ENCODE results near the gene CTTNBP2. TPM values are rescaled to one million over a fixed set of nuclear protein-coding genes. Genes with fewer than 3 reads are reported as not detected.

CTTNBP2 gene
- total and polyA plus RNA-seq, 10 of the 15 experiments (the other 5 are each of a cell fraction or from before 2014, with no cell fraction given): 0.04 to 0.43 TPM; not detected in 8

DNA sequence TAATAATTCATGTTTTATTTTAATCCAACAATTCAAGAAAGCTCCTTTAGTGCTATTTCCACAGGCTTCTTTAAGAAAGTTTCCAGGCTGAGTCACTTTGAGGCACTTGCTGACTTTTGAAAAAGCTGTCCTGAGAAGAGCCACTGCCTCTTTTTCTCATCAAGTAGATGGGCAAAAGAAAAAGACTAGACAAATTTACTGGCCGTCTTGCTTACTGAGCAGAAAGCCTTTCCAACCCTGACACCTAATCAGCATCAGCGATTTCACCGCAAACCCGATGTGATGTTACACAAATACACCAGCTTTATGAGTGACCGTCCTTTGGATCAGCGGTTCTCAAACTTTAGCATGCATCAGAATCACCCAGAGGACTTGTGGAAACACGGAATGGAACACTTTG lies 24.3 kb downstream of the CTTNBP2 start:
- Histone ChIP-seq H3K9ac (ENCODE audit: control insufficient read depth, insufficient read depth, low read length) (no peak overlapping the region), H3K4me2 (ENCODE audit: control insufficient read depth, insufficient read depth) (no peak overlapping the region), H2AFZ (ENCODE audit: control insufficient read depth, low read depth, low read length) (no peak overlapping the region), H3K79me2 (ENCODE audit: control insufficient read depth, insufficient read depth, low read length) (no peaks in the 10 kb centered on the region), H4K20me1 (ENCODE audit: control insufficient read depth, insufficient read depth) (no peaks in the 10 kb centered on the region), H3K9me3 (replicated peaks; ENCODE audit: control insufficient read depth, insufficient read depth, low read length) (no peaks in the 10 kb centered on the region; the same call in 2 of the 3 replicates), H3K4me1 (ENCODE audit: control insufficient read depth, insufficient read depth, low read length) (no peaks in the 10 kb centered on the region), H3K36me3 (ENCODE audit: control insufficient read depth in 2 of 2, insufficient read depth in 2 of 2, low read length in 1 of 2) (no peaks in the 10 kb centered on the region), H3K27me3 (replicated peaks in 1 of 2; ENCODE audit: control insufficient read depth in 2 of 2, insufficient read depth in 2 of 2, low read length in 1 of 2) (peaks cover 0 to 6% of the 10 kb centered on the region in 2 experiments; a peak in 3 of 4 replicates), H3K27ac (ENCODE audit: control insufficient read depth, insufficient read depth) (no peak overlapping the region), H3K4me3 (no peak overlapping the region)
- WGBS (ENCODE audit: insufficient coverage, insufficient replicate concordance, low lambda C conversion rate, missing lambda C conversion rate): 44% methylated on average over 7 of the region's 7 CpGs
- ATAC-seq: no peak
- no peak for FAIRE-seq
- intact Hi-C loops (cut with micrococcal nuclease; ENCODE audit: unreplicated experiment): no loop called here
- TF ChIP-seq SP1 (IDR thresholded peaks at IDR 0.05; ENCODE audit: low read depth, low read length): no peak
- no peak for TF ChIP-seq IKZF2 (IDR thresholded peaks at IDR 0.05)
- no peak for TF ChIP-seq POLR2A (IDR thresholded peaks at IDR 0.05; ENCODE audit: low read depth, low read length)
- no peak for TF ChIP-seq BCL11A (IDR thresholded peaks at IDR 0.05; ENCODE audit: low read depth, low read length)
- TF ChIP-seq, protein P1, sequence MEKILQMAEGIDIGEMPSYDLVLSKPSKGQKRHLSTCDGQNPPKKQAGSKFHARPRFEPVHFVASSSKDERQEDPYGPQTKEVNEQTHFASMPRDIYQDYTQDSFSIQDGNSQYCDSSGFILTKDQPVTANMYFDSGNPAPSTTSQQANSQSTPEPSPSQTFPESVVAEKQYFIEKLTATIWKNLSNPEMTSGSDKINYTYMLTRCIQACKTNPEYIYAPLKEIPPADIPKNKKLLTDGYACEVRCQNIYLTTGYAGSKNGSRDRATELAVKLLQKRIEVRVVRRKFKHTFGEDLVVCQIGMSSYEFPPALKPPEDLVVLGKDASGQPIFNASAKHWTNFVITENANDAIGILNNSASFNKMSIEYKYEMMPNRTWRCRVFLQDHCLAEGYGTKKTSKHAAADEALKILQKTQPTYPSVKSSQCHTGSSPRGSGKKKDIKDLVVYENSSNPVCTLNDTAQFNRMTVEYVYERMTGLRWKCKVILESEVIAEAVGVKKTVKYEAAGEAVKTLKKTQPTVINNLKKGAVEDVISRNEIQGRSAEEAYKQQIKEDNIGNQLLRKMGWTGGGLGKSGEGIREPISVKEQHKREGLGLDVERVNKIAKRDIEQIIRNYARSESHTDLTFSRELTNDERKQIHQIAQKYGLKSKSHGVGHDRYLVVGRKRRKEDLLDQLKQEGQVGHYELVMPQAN (conservative IDR thresholded peaks at IDR 0.05): no peak
- no peak for TF ChIP-seq PAX8 (IDR thresholded peaks at IDR 0.05)
- TF ChIP-seq, protein P2, sequence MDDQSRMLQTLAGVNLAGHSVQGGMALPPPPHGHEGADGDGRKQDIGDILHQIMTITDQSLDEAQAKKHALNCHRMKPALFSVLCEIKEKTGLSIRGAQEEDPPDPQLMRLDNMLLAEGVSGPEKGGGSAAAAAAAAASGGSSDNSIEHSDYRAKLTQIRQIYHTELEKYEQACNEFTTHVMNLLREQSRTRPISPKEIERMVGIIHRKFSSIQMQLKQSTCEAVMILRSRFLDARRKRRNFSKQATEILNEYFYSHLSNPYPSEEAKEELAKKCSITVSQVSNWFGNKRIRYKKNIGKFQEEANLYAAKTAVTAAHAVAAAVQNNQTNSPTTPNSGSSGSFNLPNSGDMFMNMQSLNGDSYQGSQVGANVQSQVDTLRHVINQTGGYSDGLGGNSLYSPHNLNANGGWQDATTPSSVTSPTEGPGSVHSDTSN (IDR thresholded peaks at IDR 0.05; ENCODE audit: insufficient replicate concordance, low read depth, low read length): no peak
- TF ChIP-seq FOXK2 (IDR thresholded peaks at IDR 0.05): no peak
- no peak for TF ChIP-seq ZSCAN29 (IDR thresholded peaks at IDR 0.05)
- no peak for TF ChIP-seq MXI1 (IDR thresholded peaks at IDR 0.05; ENCODE audit: low read depth, low read length)
- TF ChIP-seq SPI1 (IDR thresholded peaks at IDR 0.05; ENCODE audit: borderline replicate concordance, insufficient read depth, low read depth, low read length): no peak
- ChIA-PET SMC1A (ENCODE audit: uncharacterized antibody, unreplicated experiment) (interaction anchor here (1.0 to 1.8 kb wide), 4 partner anchors 8 to 390 kb away, joined by 3 to 5 read pairs (median 4); no protein-coding TSS in a partner anchor), POLR2A (interaction anchor here (1.4 kb wide), 1 partner anchor 8 kb away, joined by 3 read pairs; no protein-coding TSS in a partner anchor), CTCF (interaction anchor here (1.1 kb wide), 1 partner anchor 116 kb away, joined by 3 read pairs; no protein-coding TSS in a partner anchor), RAD21 (ENCODE audit: unreplicated experiment) (interaction anchor here (0.7 kb wide), 1 partner anchor 31 kb away, joined by 3 read pairs; no protein-coding TSS in a partner anchor)
- no peak for DNase-seq (ENCODE audit: low read depth, low spot score)
- in situ Hi-C loops (cut with MboI): no loop called here
- BruUV-seq (replicated peaks): no TSS peak
